Fibroblast of skin of abdomen (primary cell): ENCODE data around the gene KIAA0930. TPM values are rescaled to one million over a fixed set of nuclear protein-coding genes. Genes with fewer than 3 reads are reported as not detected.
"Not testable (repeated sequence)": the region's sequence is repeated elsewhere in the genome, so short reads cannot be mapped to it uniquely, and the experiment has no call there.

ENCODE experiments used
- DNase-seq: peaks from one replicate; pipeline ENCODE4 v3.0.0-alpha.2; 2013
- polyA plus RNA-seq, 2 experiments: library from polyadenylated mRNA; unstranded; fragments of 120-200 nt; gene quantifications; one replicate each; pipeline ENCODE4 v1.2.1, GENCODE V29; 2013; ENCODE audit not compliant: insufficient read length in 2 of 2

KIAA0930 gene
- polyA plus RNA-seq (2013, experiment 1 of 2; ENCODE audit: insufficient read length), result 34.8 TPM
- polyA plus RNA-seq (2013, experiment 2 of 2; ENCODE audit: insufficient read length), result 34.8 TPM

DNA sequence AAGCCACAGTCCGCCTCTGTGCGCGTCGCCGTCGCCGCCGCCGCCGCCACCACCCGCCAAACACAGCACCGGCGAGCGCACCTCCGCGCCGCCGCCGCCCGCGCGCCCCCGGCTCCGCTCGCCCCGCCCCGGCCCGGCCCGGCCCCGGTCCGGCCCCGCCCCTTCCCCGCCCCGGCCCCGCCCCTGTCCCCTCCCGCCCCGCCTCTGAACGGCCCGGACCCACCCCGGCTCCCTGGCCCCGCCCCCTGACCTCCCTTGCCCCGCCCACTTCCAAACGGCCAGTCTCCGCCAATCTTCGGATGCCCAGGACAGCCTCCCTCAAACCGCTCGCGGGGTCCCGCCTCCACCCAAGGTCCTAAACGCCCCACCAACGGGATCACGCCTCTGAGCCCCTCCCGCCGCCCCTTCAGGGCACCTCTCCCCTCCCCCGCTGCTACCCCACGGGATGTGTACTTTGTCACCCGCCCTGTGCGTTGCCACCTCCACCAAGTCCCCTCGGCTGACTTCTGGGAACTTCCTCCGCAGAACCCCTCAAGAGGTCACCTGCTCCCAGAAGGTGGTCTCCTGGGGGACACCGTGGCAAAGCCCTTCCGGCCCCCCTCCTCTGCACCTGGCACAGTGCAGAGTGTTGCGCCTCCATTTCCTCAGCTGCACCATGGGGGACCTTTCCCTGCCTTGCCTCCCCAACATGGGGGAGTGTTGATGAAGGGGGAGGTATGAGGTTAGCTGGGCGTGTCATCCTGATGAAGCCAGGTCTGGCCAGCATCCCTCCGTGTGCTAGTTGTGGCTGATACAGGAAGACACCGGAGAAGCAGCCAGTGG lies at the start of gene KIAA0930:
KIAA0930 (minus strand) TSS at position 85 of the 822 bp plus-strand sequence. CDS start 191 bp downstream, outside the sequence.
- DNase-seq, result peak; percentile 64

- DNase-seq, result no peak
Measured at GRCh38 chr22:45286854-45287551, 46.3 kb upstream of the KIAA0930 start.

- DNase-seq, result no peak
Measured at GRCh38 chr22:45285263-45286058, 44.8 kb upstream of the KIAA0930 start.

GRCh38 chr22:45284705-45285262 lies 44.1 kb upstream of the KIAA0930 start, which contains the start of gene UPK3A:
UPK3A (plus strand) TSS chr22:45284949; CDS start chr22:45285014, 65 bp downstream.
- no peak for DNase-seq

- DNase-seq, result no peak
Measured at GRCh38 chr22:45281010-45281409, 40.3 kb upstream of the KIAA0930 start.

GRCh38 chr22:45280587-45280980 lies 39.9 kb upstream of the KIAA0930 start:
- DNase-seq, result no peak

DNA sequence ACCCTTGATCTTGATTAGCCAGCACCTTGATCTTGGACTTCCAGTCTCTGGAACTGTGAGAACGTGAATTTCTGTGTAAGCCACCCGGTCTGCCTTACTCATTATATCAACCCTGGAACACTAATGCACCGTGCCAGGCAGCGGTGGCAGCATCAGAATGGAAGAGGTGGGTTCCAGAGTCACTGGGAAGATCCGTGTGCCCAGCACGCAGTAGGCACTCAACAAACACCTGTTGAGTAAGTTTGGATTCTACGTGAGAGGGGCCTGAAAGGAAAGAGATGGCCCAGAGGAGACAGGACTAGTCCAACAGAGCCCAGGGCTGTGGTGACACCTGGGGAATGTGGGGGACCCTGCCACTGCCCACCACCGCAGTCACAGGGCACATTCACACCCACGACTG lies 37.4 kb upstream of the KIAA0930 start:
- no peak for DNase-seq

GRCh38 chr22:45277720-45278119 lies 37.0 kb upstream of the KIAA0930 start:
- not testable (repeated sequence) for DNase-seq

DNA sequence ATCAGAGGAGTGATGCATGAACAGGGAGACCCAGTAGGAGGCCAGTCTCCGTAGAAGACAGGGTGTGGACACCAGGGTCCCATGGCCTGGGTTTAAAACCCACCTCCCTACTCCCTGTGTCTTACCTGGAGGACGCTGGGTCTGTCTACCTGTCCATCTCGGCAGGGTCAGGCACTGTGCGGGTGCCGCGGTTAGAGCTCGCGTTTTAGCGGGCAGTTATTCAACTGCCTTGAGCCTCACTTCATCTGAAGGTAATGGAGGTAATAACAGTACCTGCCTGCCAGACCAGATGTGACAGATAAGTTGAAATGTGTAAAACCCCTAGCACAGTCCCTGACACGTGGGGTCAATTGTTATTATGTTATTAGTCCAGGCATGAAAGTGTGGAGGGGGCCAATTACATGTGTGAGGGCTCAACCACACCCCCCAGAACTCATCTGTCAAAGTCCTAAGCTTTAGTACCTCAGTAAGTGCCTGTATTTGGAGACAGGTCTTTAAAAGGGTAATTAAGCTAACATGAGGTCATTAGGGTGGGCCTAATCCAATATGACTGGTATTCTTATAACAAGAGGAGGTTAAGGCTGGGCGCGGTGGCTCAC lies 35.9 kb upstream of the KIAA0930 start:
- DNase-seq, result no peak

- no peak for DNase-seq
Measured at GRCh38 chr22:45273452-45274075, 32.9 kb upstream of the KIAA0930 start.

- no peak for DNase-seq
Measured at GRCh38 chr22:45272498-45272897, 31.8 kb upstream of the KIAA0930 start.

DNA sequence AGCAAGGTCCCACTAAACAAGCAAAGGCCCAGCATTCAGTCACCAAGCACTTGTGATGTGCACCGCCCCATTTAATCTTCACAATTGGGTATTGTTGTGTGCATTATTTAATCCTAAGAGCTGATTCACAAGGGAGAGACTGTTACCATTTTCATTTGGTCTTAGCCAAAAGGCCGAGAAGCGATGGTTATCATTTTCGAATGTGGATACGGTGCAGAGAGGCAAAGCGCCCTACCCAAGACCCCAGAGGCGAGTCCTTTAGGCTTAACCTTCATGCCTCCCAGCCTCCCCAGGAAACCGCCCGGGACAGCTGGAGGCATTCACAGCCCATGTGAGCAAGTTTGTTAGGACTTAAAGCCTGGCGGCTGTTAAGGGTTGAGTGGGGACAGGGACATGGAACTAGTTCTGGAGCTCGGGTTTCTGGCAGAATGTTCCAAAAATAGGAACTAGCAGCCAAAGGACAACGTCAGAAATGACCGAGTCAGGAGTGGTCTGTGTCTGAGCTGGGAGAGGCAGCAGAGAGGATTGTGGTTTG lies 31.0 kb upstream of the KIAA0930 start:
- DNase-seq, result no peak

DNA sequence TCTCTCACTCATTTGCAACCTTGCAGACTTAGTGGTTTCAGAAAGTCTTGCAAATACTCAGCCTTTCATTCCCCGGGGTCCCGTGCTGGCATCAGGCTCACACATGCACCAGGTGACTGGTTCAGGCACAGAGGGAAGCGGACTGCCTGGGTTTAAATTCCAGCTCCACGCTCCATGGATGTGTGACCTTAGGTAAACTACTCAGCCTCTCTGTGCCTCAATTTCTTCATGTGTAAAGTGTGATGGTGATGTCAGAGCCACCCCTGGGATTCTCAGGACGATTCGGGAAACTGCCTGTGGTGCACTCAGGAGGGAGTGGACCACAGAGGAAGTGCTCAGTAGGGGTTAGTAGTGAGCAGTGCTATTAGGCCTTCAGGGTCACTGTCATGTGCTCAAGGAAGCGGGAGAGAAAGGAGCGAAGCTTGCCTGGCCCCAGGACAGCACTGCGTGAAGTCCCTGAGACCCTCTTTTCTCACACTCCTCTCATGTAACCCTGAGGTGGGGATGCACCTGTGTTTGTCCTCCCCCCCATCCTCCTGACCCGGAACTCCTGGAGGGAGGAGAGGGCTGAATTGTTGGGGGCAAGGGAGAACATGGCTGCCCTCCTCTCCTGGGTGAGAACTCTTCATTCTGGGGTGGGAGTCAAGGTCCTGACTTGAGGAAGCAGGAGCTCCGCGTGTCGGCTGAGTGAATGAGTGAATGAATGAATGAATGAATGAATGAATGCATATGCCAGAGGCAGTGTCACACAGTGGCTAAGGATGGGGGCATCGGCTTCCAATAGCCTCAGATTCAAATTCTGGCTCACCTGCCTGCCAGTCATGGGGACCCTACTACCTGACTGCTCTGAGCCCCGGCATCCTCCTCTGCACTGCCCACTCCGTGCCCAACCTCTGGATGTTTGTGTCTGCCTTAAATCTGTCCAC lies 29.7 kb upstream of the KIAA0930 start:
- DNase-seq, result no peak

DNA sequence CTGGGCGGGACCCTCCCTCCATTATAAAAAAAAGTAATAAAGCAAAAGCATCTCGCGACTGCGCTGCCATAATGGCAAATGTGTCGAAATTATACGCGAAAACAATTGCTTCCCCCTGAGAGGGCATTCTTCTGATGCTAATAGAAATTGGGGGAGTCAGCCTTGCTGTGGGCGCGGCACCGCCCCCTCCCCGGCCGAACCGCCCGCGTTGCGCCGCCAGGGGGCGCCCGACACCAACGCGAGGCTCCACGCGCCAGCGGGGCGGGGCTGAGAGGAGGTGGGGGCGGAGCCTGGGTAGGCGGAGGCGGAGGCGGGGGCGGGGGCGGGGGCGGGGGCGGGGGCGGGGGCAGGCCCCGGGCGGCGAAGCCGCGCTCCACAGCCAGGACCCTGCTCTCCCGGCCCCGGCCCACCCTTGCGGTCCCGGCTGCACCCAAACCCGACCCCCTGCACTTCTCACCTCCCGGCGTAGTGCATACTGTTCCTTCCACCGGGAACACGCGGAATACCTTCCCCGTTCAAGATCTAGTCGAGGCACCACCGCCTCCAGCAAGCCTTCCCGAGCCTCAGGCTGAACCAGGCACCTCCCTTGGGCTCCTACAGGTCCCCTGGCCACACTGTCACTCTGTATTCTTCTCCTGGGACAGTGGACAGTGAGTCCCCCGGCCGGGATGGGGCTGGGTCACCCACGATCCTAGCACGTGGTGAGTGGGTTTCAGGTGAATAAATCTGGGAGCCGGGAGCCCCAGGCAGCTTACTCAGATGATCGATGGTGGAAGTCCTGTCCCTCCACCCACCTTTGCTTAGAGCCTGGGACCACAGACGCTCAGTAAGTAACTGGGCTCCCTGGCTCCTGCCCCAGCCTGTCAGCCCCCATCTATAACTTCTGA lies 28.5 kb upstream of the KIAA0930 start:
- DNase-seq, result peak; percentile 73

GRCh38 chr22:45268167-45268957 lies 27.7 kb upstream of the KIAA0930 start:
- DNase-seq, result no peak

DNA sequence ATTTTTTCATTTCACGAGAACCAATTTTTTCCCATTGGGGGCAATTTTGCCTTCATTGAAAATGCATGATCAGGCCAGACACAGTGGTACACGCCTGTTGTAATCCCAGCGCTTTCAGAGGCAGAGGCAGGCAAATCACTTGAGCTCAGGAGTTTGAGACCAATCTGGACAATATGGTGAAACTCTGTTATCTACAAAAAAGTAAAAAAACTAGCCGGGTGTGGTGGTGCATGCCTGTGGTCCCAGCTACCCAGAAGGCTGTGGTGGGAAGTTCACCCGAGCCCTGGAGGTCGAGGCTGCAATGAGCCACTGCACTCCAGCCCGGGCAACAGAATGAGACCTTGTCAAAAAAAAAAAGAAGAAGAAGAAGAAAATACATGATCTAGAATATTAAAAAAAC lies 24.8 kb upstream of the KIAA0930 start:
- DNase-seq, result no peak

DNA sequence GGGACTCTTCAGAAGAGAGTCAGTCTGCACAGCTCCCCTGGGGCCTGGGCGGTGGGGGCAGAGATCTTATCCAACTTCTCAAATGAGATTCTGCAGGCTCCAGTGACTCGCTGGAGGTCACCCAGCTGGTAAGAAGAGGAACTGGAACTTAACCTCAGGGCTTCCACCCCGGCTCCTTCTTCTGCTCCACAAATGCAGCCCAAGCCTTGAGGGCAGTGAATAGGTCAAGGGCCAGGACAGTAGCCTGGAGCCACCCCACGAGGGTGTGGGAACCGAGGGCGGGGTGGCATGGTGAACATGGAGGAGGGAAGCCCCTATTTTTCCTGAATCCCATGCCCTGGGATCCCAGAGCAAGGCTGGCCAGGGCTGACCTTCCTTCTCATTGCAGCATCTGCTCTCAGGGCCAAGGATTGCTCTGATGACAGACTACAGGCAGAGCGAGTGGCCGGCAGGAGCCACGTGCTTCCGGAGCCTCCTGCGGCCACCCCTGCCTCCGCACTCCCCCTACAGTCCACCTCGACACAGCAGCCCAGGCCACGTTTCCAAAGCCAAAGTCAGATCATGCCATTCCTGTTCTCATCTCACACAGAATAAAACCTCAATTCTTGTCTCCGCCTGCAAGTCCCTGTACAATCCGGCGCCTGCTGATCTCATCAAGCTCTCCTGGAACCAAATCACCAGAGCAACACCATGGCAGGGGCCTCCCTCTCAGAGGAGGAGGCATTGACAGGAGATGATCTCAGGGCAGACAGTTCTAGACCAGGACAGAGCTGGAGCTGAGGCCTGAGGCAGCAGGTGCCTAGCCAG lies 23.0 kb upstream of the KIAA0930 start:
- DNase-seq, result peak; percentile 59
